Measurements from ENCODE around the gene PRICKLE3.

- no peak for TF ChIP-seq CTCF (IDR thresholded peaks at IDR 0.05)
- no peak for TF ChIP-seq ZFX (IDR thresholded peaks at IDR 0.05; ENCODE audit: borderline replicate concordance)
These were observed 56.7 kb downstream of the PRICKLE3 start for GRCh38 chrX:49129427-49129826.
